Measurements from ENCODE around the gene TFR2.

DNA sequence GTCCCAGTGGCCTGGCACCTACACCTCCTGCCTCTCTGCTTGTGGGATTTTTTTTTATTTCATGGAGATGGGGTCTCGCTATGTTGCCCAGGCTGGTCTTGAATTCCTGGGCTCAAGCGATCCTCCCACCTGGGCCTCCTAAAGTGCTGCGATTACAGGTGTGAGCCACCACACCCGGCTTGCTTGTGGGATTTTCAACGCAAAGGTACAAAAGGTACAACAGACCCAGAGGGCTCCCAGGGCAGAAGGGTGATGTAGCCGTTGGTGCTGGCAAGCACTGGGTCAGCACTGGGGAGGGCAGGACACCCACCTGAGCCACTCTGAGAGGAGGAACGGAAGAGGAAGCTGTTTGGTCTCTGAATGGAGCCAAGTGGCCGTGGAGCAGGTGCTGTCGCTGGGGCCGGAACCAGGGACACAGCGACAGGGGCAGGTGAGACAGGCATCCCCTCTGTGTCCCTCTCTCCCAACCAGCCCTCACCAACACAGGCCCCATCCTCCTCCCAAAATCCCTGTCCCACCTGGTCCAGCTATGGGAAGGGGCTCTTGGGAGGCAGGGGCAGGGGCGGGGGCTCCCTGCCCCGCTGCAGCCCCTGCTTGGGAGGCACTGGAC lies 64.9 kb downstream of the TFR2 start:
- no peak for TF ChIP-seq CTCF (IDR thresholded peaks at IDR 0.05)
- no peak for TF ChIP-seq POLR2A (IDR thresholded peaks at IDR 0.05)
